ENCODE data around the gene ZNF618.
"Not testable (repeated sequence)": the region's sequence is repeated elsewhere in the genome, so short reads cannot be mapped to it uniquely, and the experiment has no call there.

The ZNF618 gene

GRCh38 chr9:113997064-113997463 is 121.0 kb downstream of the ZNF618 start:
- not testable (repeated sequence) for H3K36me3 Mint-ChIP-seq (ENCODE audit: low read depth); H3K4me3 Mint-ChIP-seq; H3K27ac Mint-ChIP-seq; H3K9me3 Mint-ChIP-seq; H3K27me3 Mint-ChIP-seq
- H3K4me1 Mint-ChIP-seq (ENCODE audit: low read depth) = peaks cover 13% of the 10 kb centered on the region

- Mint-ChIP-seq H3K36me3 (ENCODE audit: low read depth) (no peaks in the 10 kb centered on the region), H3K9me3 (no peaks in the 10 kb centered on the region), H3K27ac (no peak overlapping the region), H3K4me1 (ENCODE audit: low read depth) (peaks cover 11% of the 10 kb centered on the region), H3K27me3 (no peaks in the 10 kb centered on the region), H3K4me3 (no peak overlapping the region)
Measured at GRCh38 chr9:113997610-113998009, 121.5 kb downstream of the ZNF618 start.

GRCh38 chr9:113998114-113998513 is 122.0 kb downstream of the ZNF618 start:
- H3K4me3 Mint-ChIP-seq = no peak overlapping the region
- H3K4me1 Mint-ChIP-seq (ENCODE audit: low read depth) = peaks cover 6% of the 10 kb centered on the region
- H3K27me3 Mint-ChIP-seq = no peaks in the 10 kb centered on the region
- no peaks in the 10 kb centered on the region for H3K9me3 Mint-ChIP-seq
- H3K27ac Mint-ChIP-seq = no peak overlapping the region
- no peaks in the 10 kb centered on the region for H3K36me3 Mint-ChIP-seq (ENCODE audit: low read depth)

DNA sequence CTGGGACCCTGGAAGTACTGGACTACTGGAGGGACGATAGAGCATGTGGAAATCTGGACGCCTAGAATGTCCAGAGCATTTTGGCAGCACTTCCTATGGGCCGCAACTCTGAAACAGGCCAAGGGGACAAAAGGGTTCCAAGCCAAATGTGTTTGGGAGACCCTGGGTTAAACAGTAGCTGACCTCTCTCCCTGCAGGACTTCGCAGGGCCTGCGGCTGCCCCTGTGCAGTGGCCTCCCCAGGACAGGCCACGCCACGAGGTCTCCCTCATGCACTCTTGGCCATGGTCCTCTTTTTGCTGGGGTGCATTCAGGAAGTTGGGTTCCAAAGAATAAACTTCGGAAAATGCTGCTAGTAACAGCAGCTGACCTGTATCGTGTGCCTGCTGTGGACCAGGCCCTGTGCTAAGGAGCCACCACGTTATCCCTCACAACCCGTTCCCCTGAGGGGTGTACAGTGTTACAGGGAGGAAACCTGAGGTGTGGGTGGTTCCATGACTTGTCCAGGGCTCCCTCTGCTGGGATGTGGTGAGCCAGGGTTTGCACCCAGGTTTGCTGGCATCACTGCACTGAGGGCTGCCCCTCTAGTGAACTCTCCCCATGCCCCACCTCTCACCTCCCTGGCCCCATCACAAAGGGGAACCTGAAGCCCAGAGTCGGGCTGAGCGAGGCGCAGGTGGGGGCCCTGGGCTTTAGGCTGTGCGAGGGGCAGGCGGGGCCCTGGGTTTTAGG is 122.6 kb downstream of the ZNF618 start:
- H3K36me3 Mint-ChIP-seq (ENCODE audit: low read depth) = no peaks in the 10 kb centered on the region
- H3K27ac Mint-ChIP-seq = no peak overlapping the region
- no peak overlapping the region for H3K4me3 Mint-ChIP-seq
- no peaks in the 10 kb centered on the region for H3K27me3 Mint-ChIP-seq
- H3K9me3 Mint-ChIP-seq = no peaks in the 10 kb centered on the region
- peaks cover 2% of the 10 kb centered on the region for H3K4me1 Mint-ChIP-seq (ENCODE audit: low read depth)

- Mint-ChIP-seq H3K36me3 (ENCODE audit: low read depth) (no peaks in the 10 kb centered on the region), H3K9me3 (no peaks in the 10 kb centered on the region), H3K27ac (no peak overlapping the region), H3K4me3 (no peak overlapping the region), H3K27me3 (no peaks in the 10 kb centered on the region), H3K4me1 (ENCODE audit: low read depth) (no peaks in the 10 kb centered on the region)
Measured at GRCh38 chr9:113999256-114000062, 123.3 kb downstream of the ZNF618 start.

DNA sequence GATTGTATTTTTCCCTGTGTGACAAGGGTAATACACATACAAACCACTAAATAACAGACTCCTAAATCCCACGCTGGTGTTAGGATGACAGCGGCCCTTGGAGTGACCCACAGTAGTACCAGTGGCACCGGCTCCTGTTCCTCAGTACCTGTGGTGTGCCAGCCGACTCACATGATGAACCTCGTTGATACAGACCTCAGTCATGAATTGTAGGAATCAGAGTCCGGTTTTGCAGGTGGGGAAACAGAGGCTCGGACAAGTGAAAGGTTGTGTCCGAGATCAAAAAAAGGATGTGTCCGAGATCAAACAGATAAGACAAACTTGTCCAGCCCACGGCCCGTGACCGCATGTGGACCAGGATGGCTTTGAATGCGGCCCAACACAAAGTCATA is 124.0 kb downstream of the ZNF618 start:
- Mint-ChIP-seq H3K4me1 (ENCODE audit: low read depth) (no peaks in the 10 kb centered on the region), H3K9me3 (no peaks in the 10 kb centered on the region)

GRCh38 chr9:114000671-114001409 is 124.7 kb downstream of the ZNF618 start:
- no peaks in the 10 kb centered on the region for H3K9me3 Mint-ChIP-seq
- no peak overlapping the region for H3K27ac Mint-ChIP-seq
- H3K36me3 Mint-ChIP-seq (ENCODE audit: low read depth) = no peaks in the 10 kb centered on the region
- no peaks in the 10 kb centered on the region for H3K27me3 Mint-ChIP-seq
- no peaks in the 10 kb centered on the region for H3K4me1 Mint-ChIP-seq (ENCODE audit: low read depth)
- no peak overlapping the region for H3K4me3 Mint-ChIP-seq

More for the DNA sequence above, 124.0 kb downstream of the ZNF618 start:
- no peak overlapping the region for H3K27ac Mint-ChIP-seq
- no peak overlapping the region for H3K4me3 Mint-ChIP-seq
- H3K27me3 Mint-ChIP-seq = no peaks in the 10 kb centered on the region
- H3K36me3 Mint-ChIP-seq (ENCODE audit: low read depth) = no peaks in the 10 kb centered on the region

DNA sequence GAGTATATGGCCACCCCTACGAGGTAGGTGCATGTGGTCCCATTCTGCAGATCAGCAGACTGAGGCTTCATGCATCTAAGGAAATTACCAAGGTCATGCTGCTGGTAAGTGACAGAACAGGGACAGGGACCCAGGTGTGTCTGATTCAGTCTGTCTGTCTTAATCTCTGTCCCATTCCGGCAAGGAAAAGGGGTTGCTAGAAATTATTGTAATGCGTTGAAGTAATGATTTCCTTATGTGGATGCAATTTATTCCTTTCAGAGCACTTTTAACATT is 125.2 kb downstream of the ZNF618 start:
- H3K4me1 Mint-ChIP-seq (ENCODE audit: low read depth) = no peaks in the 10 kb centered on the region
- H3K27me3 Mint-ChIP-seq = no peaks in the 10 kb centered on the region
- no peaks in the 10 kb centered on the region for H3K9me3 Mint-ChIP-seq

DNA sequence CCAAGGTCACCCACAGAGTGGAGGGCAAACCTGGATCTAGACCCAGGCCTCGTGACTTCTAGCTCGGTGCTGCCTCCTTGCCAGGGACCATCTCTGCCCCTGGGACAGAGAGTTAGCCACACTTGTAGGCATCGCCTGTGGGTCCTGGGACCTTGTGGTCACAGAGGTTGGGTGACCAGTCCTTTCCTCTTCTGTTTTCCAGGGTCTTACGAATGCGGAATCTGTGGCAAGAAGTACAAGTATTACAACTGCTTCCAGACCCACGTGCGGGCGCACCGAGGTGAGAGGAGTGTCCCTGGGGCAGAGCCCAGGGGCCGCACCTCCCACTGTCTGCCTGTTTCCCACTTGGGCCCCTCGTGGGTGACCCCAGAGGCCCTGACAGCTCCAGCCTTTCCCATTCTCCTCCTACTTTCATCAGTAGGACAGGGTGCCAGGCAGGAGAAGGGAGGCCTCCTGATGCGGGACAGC is 125.7 kb downstream of the ZNF618 start:
- no peak overlapping the region for H3K27ac Mint-ChIP-seq
- H3K27me3 Mint-ChIP-seq = no peaks in the 10 kb centered on the region
- H3K4me1 Mint-ChIP-seq (ENCODE audit: low read depth) = no peaks in the 10 kb centered on the region
- no peaks in the 10 kb centered on the region for H3K36me3 Mint-ChIP-seq (ENCODE audit: low read depth)
- no peaks in the 10 kb centered on the region for H3K9me3 Mint-ChIP-seq
- no peak overlapping the region for H3K4me3 Mint-ChIP-seq

More for the DNA sequence above, 125.2 kb downstream of the ZNF618 start:
- Mint-ChIP-seq H3K27ac (no peak overlapping the region), H3K36me3 (ENCODE audit: low read depth) (no peaks in the 10 kb centered on the region), H3K4me3 (no peak overlapping the region)

DNA sequence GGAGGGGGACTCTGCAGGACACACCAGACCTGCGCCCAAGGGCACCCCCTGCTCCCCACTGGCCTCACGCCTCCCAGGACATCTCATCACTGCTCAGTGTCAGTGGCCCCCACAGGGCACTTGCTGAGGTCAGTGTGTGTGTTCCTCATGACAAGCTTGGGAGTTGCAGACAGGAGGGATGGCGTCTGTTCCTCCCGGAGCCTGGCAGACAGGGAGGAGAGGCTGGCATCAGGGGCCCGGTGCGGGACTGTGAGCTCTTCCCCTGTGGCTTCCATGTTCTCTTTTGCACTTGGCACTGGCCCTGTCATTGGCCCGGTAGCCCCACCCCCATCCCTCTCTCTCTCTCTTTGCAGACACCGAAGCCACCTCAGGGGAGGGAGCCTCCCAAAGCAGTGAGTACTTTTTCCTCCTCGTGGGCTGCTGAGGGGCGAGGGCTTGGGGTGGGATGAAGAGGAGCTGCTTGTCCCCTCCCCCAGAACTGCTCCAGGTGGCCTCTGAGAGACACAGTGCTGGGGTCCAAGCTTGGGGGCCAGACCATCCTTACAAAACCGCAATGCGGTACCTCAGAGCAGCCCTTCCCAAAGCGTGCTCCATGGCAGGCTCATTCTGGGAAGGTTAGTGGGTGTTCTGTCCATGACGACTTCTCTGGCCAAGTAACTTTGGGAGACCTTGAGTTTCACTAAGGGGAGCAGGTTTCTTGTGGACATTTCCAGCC is 126.3 kb downstream of the ZNF618 start:
- H3K27ac Mint-ChIP-seq = no peak overlapping the region
- H3K27me3 Mint-ChIP-seq = no peaks in the 10 kb centered on the region
- no peak overlapping the region for H3K4me3 Mint-ChIP-seq
- H3K9me3 Mint-ChIP-seq = no peaks in the 10 kb centered on the region
- H3K36me3 Mint-ChIP-seq (ENCODE audit: low read depth) = no peaks in the 10 kb centered on the region
- H3K4me1 Mint-ChIP-seq (ENCODE audit: low read depth) = no peaks in the 10 kb centered on the region

- Mint-ChIP-seq H3K36me3 (ENCODE audit: low read depth) (no peaks in the 10 kb centered on the region), H3K4me1 (ENCODE audit: low read depth) (no peaks in the 10 kb centered on the region), H3K27ac (no peak overlapping the region), H3K9me3 (no peaks in the 10 kb centered on the region), H3K27me3 (no peaks in the 10 kb centered on the region), H3K4me3 (no peak overlapping the region)
Measured at GRCh38 chr9:114002986-114003350, 126.9 kb downstream of the ZNF618 start.

DNA sequence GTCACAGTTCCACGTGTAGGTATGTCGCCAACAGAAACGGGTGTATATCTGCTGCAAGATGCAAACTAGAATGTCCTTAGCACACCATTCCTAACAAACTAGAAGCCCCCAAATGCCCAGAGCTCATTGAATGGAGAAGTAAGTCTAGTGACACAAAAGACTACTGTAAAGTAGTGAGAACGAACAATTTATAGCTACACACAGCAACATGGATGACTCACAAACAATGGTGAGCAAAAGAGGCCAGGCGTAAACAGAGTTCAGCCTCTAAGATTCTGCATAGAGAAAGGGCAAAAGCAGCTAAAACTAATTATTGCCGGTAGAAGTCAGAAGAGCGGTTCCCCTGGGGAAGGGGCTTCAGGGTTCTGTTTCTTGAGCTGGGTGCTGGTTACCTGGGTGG is 127.2 kb downstream of the ZNF618 start:
- Mint-ChIP-seq H3K4me3 (no peak overlapping the region), H3K36me3 (ENCODE audit: low read depth) (no peaks in the 10 kb centered on the region), H3K27me3 (no peaks in the 10 kb centered on the region), H3K27ac (no peak overlapping the region), H3K9me3 (no peaks in the 10 kb centered on the region), H3K4me1 (ENCODE audit: low read depth) (no peaks in the 10 kb centered on the region)

GRCh38 chr9:114003758-114004157 is 127.6 kb downstream of the ZNF618 start:
- H3K27ac Mint-ChIP-seq = no peak overlapping the region
- no peaks in the 10 kb centered on the region for H3K36me3 Mint-ChIP-seq (ENCODE audit: low read depth)
- H3K27me3 Mint-ChIP-seq = no peaks in the 10 kb centered on the region
- H3K4me1 Mint-ChIP-seq (ENCODE audit: low read depth) = no peaks in the 10 kb centered on the region
- H3K9me3 Mint-ChIP-seq = no peaks in the 10 kb centered on the region
- no peak overlapping the region for H3K4me3 Mint-ChIP-seq

GRCh38 chr9:114004221-114004716 is 128.2 kb downstream of the ZNF618 start:
- H3K27ac Mint-ChIP-seq = peak overlapping the region; percentile 26
- no peaks in the 10 kb centered on the region for H3K36me3 Mint-ChIP-seq (ENCODE audit: low read depth)
- H3K9me3 Mint-ChIP-seq = no peaks in the 10 kb centered on the region
- no peak overlapping the region for H3K4me3 Mint-ChIP-seq
- no peaks in the 10 kb centered on the region for H3K4me1 Mint-ChIP-seq (ENCODE audit: low read depth)
- no peaks in the 10 kb centered on the region for H3K27me3 Mint-ChIP-seq
